ENCODE results near the gene CHST14. TPM values are rescaled to one million over a fixed set of nuclear protein-coding genes. Genes with fewer than 3 reads are reported as not detected.
"Not testable (repeated sequence)": the region's sequence is repeated elsewhere in the genome, so short reads cannot be mapped to it uniquely, and the experiment has no call there.

The CHST14 gene
- total RNA-seq, 1 donor from 2014 or later = 17.2 TPM

- DNase-seq = peak; percentile 97
Measured at GRCh38 chr15:40440743-40441564, 29.8 kb upstream of the CHST14 start, which contains the start of gene BAHD1. Gene BAHD1, plus strand, starts transcription at chr15:40440953. Its CDS starts 17,512 bp downstream, at chr15:40458465.

GRCh38 chr15:40441565-40442531 is 28.9 kb upstream of the CHST14 start:
- DNase-seq = peak; percentile 27

- no peak for DNase-seq
Measured at GRCh38 chr15:40443255-40443654, 27.5 kb upstream of the CHST14 start.

- no peak for DNase-seq
Measured at GRCh38 chr15:40443846-40444245, 26.9 kb upstream of the CHST14 start.

- DNase-seq = no peak
Measured at GRCh38 chr15:40444736-40445135, 26.0 kb upstream of the CHST14 start.

- no peak for DNase-seq
Measured at GRCh38 chr15:40445421-40445922, 25.3 kb upstream of the CHST14 start.

- DNase-seq = no peak
Measured at GRCh38 chr15:40446144-40446543, 24.6 kb upstream of the CHST14 start.

GRCh38 chr15:40448354-40448753 is 22.4 kb upstream of the CHST14 start:
- no peak for DNase-seq

GRCh38 chr15:40449275-40449674 is 21.5 kb upstream of the CHST14 start:
- no peak for DNase-seq

- DNase-seq = no peak
Measured at GRCh38 chr15:40450047-40450446, 20.7 kb upstream of the CHST14 start.

- DNase-seq = no peak
Measured at GRCh38 chr15:40451527-40452158, 19.1 kb upstream of the CHST14 start.

GRCh38 chr15:40452296-40453090 is 18.3 kb upstream of the CHST14 start:
- no peak for DNase-seq

- DNase-seq = not testable (repeated sequence)
Measured at GRCh38 chr15:40453941-40454340, 16.8 kb upstream of the CHST14 start.

- DNase-seq = no peak
Measured at GRCh38 chr15:40454904-40455391, 15.8 kb upstream of the CHST14 start.

GRCh38 chr15:40456299-40456712 is 14.5 kb upstream of the CHST14 start:
- DNase-seq = peak; percentile 25

GRCh38 chr15:40456738-40457137 is 14.0 kb upstream of the CHST14 start:
- no peak for DNase-seq

GRCh38 chr15:40458495-40459371 is 12.1 kb upstream of the CHST14 start:
- no peak for DNase-seq

- DNase-seq = no peak
Measured at GRCh38 chr15:40459391-40460015, 11.3 kb upstream of the CHST14 start.

- no peak for DNase-seq
Measured at GRCh38 chr15:40460404-40460803, 10.4 kb upstream of the CHST14 start.

- no peak for DNase-seq
Measured at GRCh38 chr15:40461958-40462357, 8.8 kb upstream of the CHST14 start.

All from tongue (tissue), 2 donors.